Lung (tissue), 12 donors: ENCODE results near the gene RGS3. TPM values are rescaled to one million over a fixed set of nuclear protein-coding genes. Genes with fewer than 3 reads are reported as not detected.

Experiments used
- ATAC-seq: fragments of 200-7000 bp; cut with Tn5 transposase; one replicate; pipeline ENCODE4 v1.9.1; 2020; ENCODE audit warnings: moderate number of reproducible peaks; ENCODE audit not compliant: insufficient read depth, low FRiP score
- DNase-seq, 3 donors: peaks; one replicate each; pipeline ENCODE4 v3.0.0-alpha.2; 2013 to 2017
- H3K27ac ChIP-seq, 2 donors: one replicate each; pipeline ENCODE4 v1.5.1; 2013; ENCODE audit warnings: mild to moderate bottlenecking in 2 of 2, moderate library complexity in 2 of 2, control low read depth in 1 of 2, inconsistent platforms in 1 of 2, low read depth in 1 of 2, low read length in 1 of 2
- H3K27me3 ChIP-seq, 3 donors: one replicate each; pipeline ENCODE4 v1.5.1; 2013; ENCODE audit warnings: low read length in 2 of 3; ENCODE audit not compliant: control insufficient read depth in 3 of 3, insufficient read depth in 3 of 3
- H3K36me3 ChIP-seq, 4 donors: one replicate each; pipeline ENCODE4 v1.5.1; 2013; ENCODE audit warnings: low read length in 4 of 4, mild to moderate bottlenecking in 1 of 4, moderate library complexity in 1 of 4; ENCODE audit not compliant: control insufficient read depth in 4 of 4, insufficient read depth in 4 of 4
- H3K4me1 ChIP-seq, 5 donors: one replicate each; pipeline ENCODE4 v1.5.1; 2013; ENCODE audit warnings: low read length in 5 of 5, mild to moderate bottlenecking in 2 of 5, moderate library complexity in 1 of 5; ENCODE audit not compliant: control insufficient read depth in 5 of 5, insufficient read depth in 5 of 5
- H3K4me3 ChIP-seq: one replicate; pipeline ENCODE4 v1.5.1; 2013; ENCODE audit warnings: mild to moderate bottlenecking, control low read depth, moderate library complexity
- H3K9ac ChIP-seq, 2 donors: one replicate each; pipeline ENCODE4 v1.5.1; 2013; ENCODE audit warnings: low read length in 2 of 2, control low read depth in 1 of 2; ENCODE audit not compliant: insufficient read depth in 1 of 2
- H3K9me3 ChIP-seq, 4 donors: one replicate each; pipeline ENCODE4 v1.5.1; 2013; ENCODE audit warnings: low read length in 3 of 4, mild to moderate bottlenecking in 1 of 4, moderate library complexity in 1 of 4; ENCODE audit not compliant: control insufficient read depth in 4 of 4, insufficient read depth in 3 of 4
- CTCF ChIP-seq: IDR thresholded peaks from 2 replicates; pipeline ENCODE4 v1.5.1; 2012; ENCODE audit warnings: mild to moderate bottlenecking; ENCODE audit errors: control extremely low read depth, extremely low read depth
- WGBS, 2 donors: extraction: QIAGEN DNeasy Blood & Tissue Kit; methylation state at CpG; one replicate each; pipeline ENCODE4 v1.1.7; 2013; 5-methylcytosine and 5-hydroxymethylcytosine counted together
- polyA plus RNA-seq, 2 donors: library from polyadenylated mRNA; stranded (reverse); fragments of 200-250 nt; gene quantifications; one replicate each; pipeline ENCODE4 v1.2.1, GENCODE V29; 2013
- total RNA-seq, 2 donors: library from RNA; depleted of rRNA in 1 of 2; stranded (reverse); fragments of >200 nt in 1 of 2; gene quantifications; one replicate each; pipeline ENCODE4 v1.2.1, GENCODE V29; 2014 to 2021
- donor health status: control.
- donor health status: control.
- donor health status: Bipolar disorder and iron deficiency.
- donor health status: healthy.
- donor health status: DM: yes; HTN: yes; CAD: no.

The RGS3 gene
- total and polyA plus RNA-seq, 4 donors, result 43.0 to 91.8 (median 73.9) TPM

GRCh38 chr9:113573959-113574352 is 110.4 kb downstream of the RGS3 start:
- Histone ChIP-seq H3K27ac (peak overlapping the region in 1 of 2 donors; percentile 87), H3K27me3 (no peaks in the 10 kb centered on the region), H3K36me3 (no peaks in the 10 kb centered on the region), H3K4me3 (no peak overlapping the region), H3K4me1 (peaks cover 0 to 42% (median 6%) of the 10 kb centered on the region in 5 donors), H3K9me3 (no peaks in the 10 kb centered on the region), H3K9ac (no peak overlapping the region)
- DNase-seq, result no peak
- no peak for TF ChIP-seq CTCF
- WGBS, 2 donors, result 69 to 83% methylated on average over 2 of the region's 2 CpGs
- ATAC-seq, result no peak

GRCh38 chr9:113574441-113575262 is 111.1 kb downstream of the RGS3 start:
- H3K9me3 ChIP-seq, result no peaks in the 10 kb centered on the region
- 88 to 89% methylated on average over 14 of the region's 14 CpGs for WGBS, 2 donors
- H3K27me3 ChIP-seq, result no peaks in the 10 kb centered on the region
- no peak overlapping the region for H3K9ac ChIP-seq
- H3K4me3 ChIP-seq, result no peak overlapping the region
- peak overlapping the region; percentile 15 to 45 for H3K27ac ChIP-seq
- H3K36me3 ChIP-seq, result no peaks in the 10 kb centered on the region
- ATAC-seq (no peak), DNase-seq (peak in 1 of 3 donors; percentile 11)
- peaks cover 0 to 45% (median 11%) of the 10 kb centered on the region in 5 donors for H3K4me1 ChIP-seq
- TF ChIP-seq CTCF, result no peak

GRCh38 chr9:113577525-113578261 is 114.2 kb downstream of the RGS3 start:
- 64 to 77% methylated on average over 11 of the region's 11 CpGs for WGBS, 2 donors
- Histone ChIP-seq H3K9ac (no peak overlapping the region), H3K27me3 (no peaks in the 10 kb centered on the region), H3K4me3 (no peak overlapping the region), H3K4me1 (peaks cover 6 to 55% (median 23%) of the 10 kb centered on the region in 5 donors), H3K36me3 (no peaks in the 10 kb centered on the region), H3K27ac (peak overlapping the region; percentile 34 to 89), H3K9me3 (no peaks in the 10 kb centered on the region)
- no peak for TF ChIP-seq CTCF
- ATAC-seq (no peak), DNase-seq (no peak)
